BLaER1 (cell line): ENCODE measurements around the gene PPP1R3G.

Experiments used
- H3K27ac ChIP-seq: shearing (Covaris generic); formaldehyde crosslinking; 2 replicates; pipeline ENCODE4 v1.8.1; 2022
- H3K27me3 ChIP-seq: shearing (Covaris generic); formaldehyde crosslinking; 2 replicates; pipeline ENCODE4 v1.8.1; 2022
- H3K36me3 ChIP-seq: shearing (Covaris generic); formaldehyde crosslinking; 2 replicates; pipeline ENCODE4 v1.8.1; 2022
- H3K4me1 ChIP-seq: shearing (Covaris generic); formaldehyde crosslinking; 2 replicates; pipeline ENCODE4 v1.8.1; 2022
- H3K4me2 ChIP-seq: shearing (Covaris generic); formaldehyde crosslinking; 2 replicates; pipeline ENCODE4 v1.8.1; 2022
- H3K4me3 ChIP-seq: shearing (Covaris generic); formaldehyde crosslinking; 2 replicates; pipeline ENCODE4 v1.8.1; 2022
- H3K9ac ChIP-seq: shearing (Covaris generic); formaldehyde crosslinking; 2 replicates; pipeline ENCODE4 v1.8.1; 2022
- H3K9me3 ChIP-seq: shearing (Covaris generic); formaldehyde crosslinking; 2 replicates; pipeline ENCODE4 v1.8.1; 2022
- H4K20me1 ChIP-seq: shearing (Covaris generic); formaldehyde crosslinking; 2 replicates; pipeline ENCODE4 v1.8.1; 2022
- Cebpa-rat ChIP-seq: shearing (Covaris generic); IDR thresholded peaks from 2 replicates; pipeline ENCODE4 v1.8.1; 2022

Gene PPP1R3G

GRCh38 chr6:5084781-5085647 lies at the start of gene PPP1R3G:
TSS of gene PPP1R3G (plus strand) at chr6:5085341. CDS start at chr6:5085486, 145 bp downstream.
- no peak for TF ChIP-seq Cebpa-rat
- Histone ChIP-seq H3K4me1 (peaks cover 28% of the 10 kb centered on the region), H3K9me3 (peaks cover 8% of the 10 kb centered on the region; the same call in 1 of the 2 replicates), H3K36me3 (no peaks in the 10 kb centered on the region), H4K20me1 (peaks cover 24% of the 10 kb centered on the region), H3K27me3 (peaks cover 61% of the 10 kb centered on the region), H3K9ac (peak within 1 kb of the TSS; percentile 58), H3K4me2 (peak within 1 kb of the TSS; percentile 99), H3K27ac (no peak within 1 kb of the TSS), H3K4me3 (peak within 1 kb of the TSS; percentile 72)

GRCh38 chr6:5036269-5036668 lies 48.9 kb upstream of the PPP1R3G start:
- H3K4me2 ChIP-seq, result no peak overlapping the region
- TF ChIP-seq Cebpa-rat, result no peak

GRCh38 chr6:5041955-5042354 lies 43.2 kb upstream of the PPP1R3G start:
- H3K4me1 ChIP-seq, result no peaks in the 10 kb centered on the region
- no peak overlapping the region for H3K27ac ChIP-seq
- peaks cover 7% of the 10 kb centered on the region for H3K9me3 ChIP-seq
- TF ChIP-seq Cebpa-rat, result no peak
- H3K9ac ChIP-seq, result no peak overlapping the region
- no peak overlapping the region for H3K4me3 ChIP-seq
- H4K20me1 ChIP-seq, result no peaks in the 10 kb centered on the region
- no peaks in the 10 kb centered on the region for H3K27me3 ChIP-seq
- no peak overlapping the region for H3K4me2 ChIP-seq
- no peaks in the 10 kb centered on the region for H3K36me3 ChIP-seq

More at GRCh38 chr6:5036269-5036668, 48.9 kb upstream of the PPP1R3G start:
- Histone ChIP-seq H3K27me3 (no peaks in the 10 kb centered on the region), H3K4me3 (no peak overlapping the region), H3K9ac (no peak overlapping the region), H3K27ac (no peak overlapping the region), H3K9me3 (peaks cover 5% of the 10 kb centered on the region), H3K36me3 (no peaks in the 10 kb centered on the region), H3K4me1 (peaks cover 2% of the 10 kb centered on the region), H4K20me1 (no peaks in the 10 kb centered on the region)

- H3K4me3 ChIP-seq, result no peak overlapping the region
- no peaks in the 10 kb centered on the region for H3K27me3 ChIP-seq
- H3K9ac ChIP-seq, result no peak overlapping the region
- H3K4me2 ChIP-seq, result no peak overlapping the region
- no peak overlapping the region for H3K27ac ChIP-seq
- no peaks in the 10 kb centered on the region for H3K36me3 ChIP-seq
- H3K9me3 ChIP-seq, result peaks cover 11% of the 10 kb centered on the region
- H3K4me1 ChIP-seq, result no peaks in the 10 kb centered on the region
- TF ChIP-seq Cebpa-rat, result no peak
- H4K20me1 ChIP-seq, result no peaks in the 10 kb centered on the region
Measured at GRCh38 chr6:5042436-5042835, 42.7 kb upstream of the PPP1R3G start.

- no peaks in the 10 kb centered on the region for H4K20me1 ChIP-seq
- H3K9ac ChIP-seq, result no peak overlapping the region
- H3K4me1 ChIP-seq, result peaks cover 10% of the 10 kb centered on the region
- H3K27ac ChIP-seq, result no peak overlapping the region
- no peak for TF ChIP-seq Cebpa-rat
- H3K36me3 ChIP-seq, result no peaks in the 10 kb centered on the region
- no peak overlapping the region for H3K4me2 ChIP-seq
- peaks cover 28% of the 10 kb centered on the region for H3K9me3 ChIP-seq
- no peak overlapping the region for H3K4me3 ChIP-seq
- H3K27me3 ChIP-seq, result no peaks in the 10 kb centered on the region
Measured at GRCh38 chr6:5044866-5045265, 40.3 kb upstream of the PPP1R3G start.

GRCh38 chr6:5045416-5045815 lies 39.7 kb upstream of the PPP1R3G start:
- Histone ChIP-seq H3K9ac (no peak overlapping the region), H3K4me3 (no peak overlapping the region), H3K4me1 (peaks cover 16% of the 10 kb centered on the region), H4K20me1 (no peaks in the 10 kb centered on the region), H3K36me3 (no peaks in the 10 kb centered on the region), H3K27ac (no peak overlapping the region), H3K9me3 (peaks cover 30% of the 10 kb centered on the region), H3K27me3 (no peaks in the 10 kb centered on the region), H3K4me2 (no peak overlapping the region)
- no peak for TF ChIP-seq Cebpa-rat

- Histone ChIP-seq H3K4me1 (peaks cover 20% of the 10 kb centered on the region), H4K20me1 (no peaks in the 10 kb centered on the region), H3K4me3 (no peak overlapping the region), H3K27ac (no peak overlapping the region), H3K9ac (no peak overlapping the region), H3K9me3 (peaks cover 40% of the 10 kb centered on the region), H3K36me3 (peaks cover 4% of the 10 kb centered on the region; the same call in 1 of the 2 replicates), H3K4me2 (no peak overlapping the region), H3K27me3 (no peaks in the 10 kb centered on the region)
- no peak for TF ChIP-seq Cebpa-rat
Measured at GRCh38 chr6:5046430-5046829, 38.7 kb upstream of the PPP1R3G start.

GRCh38 chr6:5050009-5050408 lies 35.1 kb upstream of the PPP1R3G start:
- peak overlapping the region; percentile 8; the same call in 1 of the 2 replicates for H3K9ac ChIP-seq
- peaks cover 7% of the 10 kb centered on the region; the same call in 1 of the 2 replicates for H3K36me3 ChIP-seq
- peak overlapping the region; percentile 52 for H3K27ac ChIP-seq
- peak; percentile 75; the same call in 1 of the 2 replicates for TF ChIP-seq Cebpa-rat
- no peaks in the 10 kb centered on the region for H4K20me1 ChIP-seq
- H3K27me3 ChIP-seq, result no peaks in the 10 kb centered on the region
- peak overlapping the region; percentile 49 for H3K4me2 ChIP-seq
- peaks cover 61% of the 10 kb centered on the region for H3K9me3 ChIP-seq
- peaks cover 47% of the 10 kb centered on the region for H3K4me1 ChIP-seq
- no peak overlapping the region for H3K4me3 ChIP-seq

- no peaks in the 10 kb centered on the region for H3K27me3 ChIP-seq
- H3K27ac ChIP-seq, result no peak overlapping the region
- H4K20me1 ChIP-seq, result no peaks in the 10 kb centered on the region
- TF ChIP-seq Cebpa-rat, result no peak
- peaks cover 7% of the 10 kb centered on the region; the same call in 1 of the 2 replicates for H3K36me3 ChIP-seq
- H3K4me3 ChIP-seq, result no peak overlapping the region; the same call in 1 of the 2 replicates
- H3K4me1 ChIP-seq, result peaks cover 47% of the 10 kb centered on the region
- H3K4me2 ChIP-seq, result no peak overlapping the region; the same call in 1 of the 2 replicates
- H3K9me3 ChIP-seq, result peaks cover 66% of the 10 kb centered on the region
- no peak overlapping the region for H3K9ac ChIP-seq
Measured at GRCh38 chr6:5051394-5051793, 33.7 kb upstream of the PPP1R3G start.

- H3K27ac ChIP-seq, result peak overlapping the region; percentile 39; the same call in 1 of the 2 replicates
- TF ChIP-seq Cebpa-rat, result no peak
- no peak overlapping the region for H3K4me3 ChIP-seq
- H3K27me3 ChIP-seq, result no peaks in the 10 kb centered on the region
- H3K4me1 ChIP-seq, result peaks cover 58% of the 10 kb centered on the region
- H4K20me1 ChIP-seq, result no peaks in the 10 kb centered on the region
- peaks cover 56% of the 10 kb centered on the region for H3K9me3 ChIP-seq
- H3K9ac ChIP-seq, result no peak overlapping the region
- H3K4me2 ChIP-seq, result peak overlapping the region; percentile 63
- peaks cover 7% of the 10 kb centered on the region; the same call in 1 of the 2 replicates for H3K36me3 ChIP-seq
Measured at GRCh38 chr6:5053038-5053437, 32.1 kb upstream of the PPP1R3G start.
